ENCODE measurements around the gene PSAPL1.

PSAPL1 gene

GRCh38 chr4:7418131-7418943 is 16.4 kb downstream of the PSAPL1 start:
- no peak for DNase-seq

GRCh38 chr4:7417639-7418038 is 17.1 kb downstream of the PSAPL1 start:
- no peak for DNase-seq

- DNase-seq: no peak
Measured at GRCh38 chr4:7416745-7417432, 17.8 kb downstream of the PSAPL1 start.

DNA sequence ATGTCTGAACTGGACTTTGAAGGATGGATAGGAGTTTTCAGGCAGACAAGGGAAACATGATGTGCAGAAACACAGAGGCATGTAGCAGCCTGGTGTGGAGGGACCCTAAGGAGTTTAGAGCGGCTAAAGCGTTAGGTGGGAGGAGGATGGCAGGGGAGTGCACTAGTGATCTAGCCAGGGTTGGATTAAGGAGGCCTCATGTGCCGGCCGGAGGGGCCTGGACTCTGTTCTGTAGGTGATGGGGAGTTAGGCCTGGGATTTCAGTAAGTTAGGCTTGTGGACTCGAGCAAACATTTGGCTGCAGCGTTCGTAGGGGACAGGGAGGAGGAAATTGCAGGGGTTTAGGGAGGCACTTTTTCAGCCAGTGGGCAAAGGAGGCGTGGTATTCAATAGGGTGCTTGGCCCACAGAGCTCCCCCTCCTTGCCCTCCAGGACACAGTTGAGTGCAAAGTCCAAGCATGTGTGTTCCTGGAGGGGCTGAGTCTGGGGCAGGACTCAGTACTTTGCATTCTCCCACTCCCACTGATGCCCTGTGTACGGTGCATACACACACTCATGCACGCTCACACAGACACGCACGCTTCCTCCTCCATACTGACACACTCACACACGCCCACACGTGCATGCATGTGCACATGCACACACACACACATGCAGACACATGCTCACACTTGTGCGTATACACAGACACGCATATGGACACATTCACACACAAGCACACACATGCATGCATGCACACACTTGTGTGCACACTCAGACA is 18.6 kb downstream of the PSAPL1 start:
- DNase-seq: no peak

- DNase-seq: no peak
Measured at GRCh38 chr4:7414736-7415510, 19.8 kb downstream of the PSAPL1 start.

DNA sequence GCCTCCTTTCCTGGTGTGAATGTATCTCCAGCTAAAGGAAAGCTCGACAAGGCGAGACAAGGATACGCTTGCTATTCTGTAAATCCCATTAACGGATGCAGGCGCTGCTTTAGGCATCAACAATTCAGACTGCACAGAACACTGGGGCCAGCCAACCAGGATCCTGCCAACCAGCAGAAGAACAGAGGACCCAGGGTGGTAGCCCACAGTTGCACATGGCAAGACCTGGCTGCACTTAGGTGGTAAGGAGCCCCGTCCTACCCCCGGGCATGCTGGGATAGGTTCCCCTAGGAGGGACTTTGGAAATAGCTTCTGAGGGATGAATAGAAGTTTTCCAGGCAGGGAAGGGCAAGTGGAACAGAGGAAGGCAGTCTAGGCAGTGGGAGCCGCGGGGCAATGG is 20.7 kb downstream of the PSAPL1 start:
- no peak for DNase-seq

DNA sequence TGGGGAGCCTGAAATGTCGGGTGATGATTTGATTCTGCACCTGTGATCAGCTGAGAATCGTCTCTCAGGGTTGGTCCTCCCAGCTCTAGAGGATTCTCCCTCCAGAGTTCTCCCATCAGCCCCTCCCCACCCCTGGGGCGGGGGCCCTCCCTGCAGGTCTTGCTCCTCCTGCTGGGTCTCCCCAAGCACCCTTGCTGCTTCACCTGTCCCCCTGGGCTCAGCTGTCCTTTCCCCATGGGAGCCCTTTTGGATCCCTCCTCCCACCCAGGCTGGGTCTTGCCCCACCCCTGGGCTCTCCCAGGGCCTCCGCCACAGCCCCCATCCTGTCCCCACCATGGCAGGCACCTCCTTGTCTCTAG is 22.2 kb downstream of the PSAPL1 start:
- no peak for DNase-seq

DNA sequence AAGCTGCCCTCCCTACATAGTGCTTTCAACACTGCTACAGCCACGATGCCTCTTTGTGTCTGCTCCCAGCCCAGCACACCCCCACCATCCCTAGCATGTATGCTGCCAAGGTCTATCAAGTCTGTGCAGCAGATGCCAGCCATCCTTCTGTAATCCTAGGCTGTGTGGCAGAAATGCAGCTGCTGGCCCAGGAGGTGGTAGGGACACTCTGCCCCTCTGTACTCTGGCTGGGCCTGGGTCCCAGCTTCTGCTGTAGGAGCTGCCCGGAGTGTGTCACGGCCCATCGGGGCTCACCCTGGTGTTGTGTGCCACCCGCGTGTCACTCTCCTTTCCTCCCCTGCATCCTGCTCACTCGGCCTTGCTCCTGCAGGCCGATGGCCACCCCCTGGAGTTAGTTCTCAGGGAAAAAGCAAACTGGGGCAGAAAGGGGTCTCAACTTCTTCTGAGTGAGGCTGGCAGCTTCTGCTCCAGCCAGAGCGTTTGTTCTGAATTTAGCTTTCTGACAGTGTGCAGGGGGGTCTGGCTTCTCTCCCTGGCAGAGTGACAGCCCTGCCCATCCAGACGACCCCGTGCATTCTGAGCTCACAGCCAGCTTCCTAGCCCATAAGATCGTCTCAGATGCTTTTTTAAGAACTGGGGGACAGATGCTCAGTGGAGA is 22.7 kb downstream of the PSAPL1 start:
- DNase-seq: no peak

GRCh38 chr4:7411491-7411890 is 23.2 kb downstream of the PSAPL1 start:
- DNase-seq: no peak

DNA sequence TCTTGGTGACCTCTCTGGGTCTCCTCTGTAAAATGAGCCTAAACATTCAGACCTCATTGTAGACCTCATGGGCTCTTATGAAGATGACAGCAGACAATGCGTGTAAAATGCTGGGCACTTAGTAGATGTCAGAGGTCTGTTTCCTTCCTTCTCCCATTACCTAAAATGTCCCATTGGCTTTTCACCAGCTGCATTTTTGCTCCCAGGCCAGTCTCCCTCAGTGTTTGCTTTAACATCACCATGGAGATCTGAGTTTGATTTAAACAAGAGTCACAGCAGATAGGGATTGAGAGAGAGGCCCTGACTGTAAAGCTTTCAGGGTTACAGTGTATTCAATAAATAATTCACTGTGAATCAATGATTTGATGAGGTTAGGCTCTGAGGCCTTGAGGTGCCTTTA is 24.3 kb downstream of the PSAPL1 start:
- DNase-seq: no peak

GRCh38 chr4:7408166-7408565 is 26.6 kb downstream of the PSAPL1 start:
- no peak for DNase-seq

GRCh38 chr4:7403001-7403400 is 31.7 kb downstream of the PSAPL1 start:
- no peak for DNase-seq

DNA sequence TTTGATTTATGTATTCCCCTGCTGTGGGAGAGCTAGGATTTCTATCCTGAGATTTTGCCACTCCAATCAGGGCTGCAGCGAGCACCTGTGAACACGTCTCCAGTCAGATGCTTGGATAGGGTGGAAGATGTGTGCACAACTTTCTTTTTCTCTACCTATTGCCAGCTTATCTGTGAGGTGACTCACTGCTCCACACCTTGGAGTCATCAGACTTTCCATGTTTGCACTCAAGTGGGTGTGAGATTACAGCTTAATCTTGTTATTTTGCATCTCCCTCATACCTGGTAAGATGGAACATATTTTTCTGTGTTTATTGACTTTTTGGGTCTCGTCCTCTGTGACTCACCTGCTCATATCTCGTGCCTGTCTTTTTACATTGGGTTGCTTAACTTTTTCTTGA is 32.2 kb downstream of the PSAPL1 start:
- DNase-seq: no peak

DNA sequence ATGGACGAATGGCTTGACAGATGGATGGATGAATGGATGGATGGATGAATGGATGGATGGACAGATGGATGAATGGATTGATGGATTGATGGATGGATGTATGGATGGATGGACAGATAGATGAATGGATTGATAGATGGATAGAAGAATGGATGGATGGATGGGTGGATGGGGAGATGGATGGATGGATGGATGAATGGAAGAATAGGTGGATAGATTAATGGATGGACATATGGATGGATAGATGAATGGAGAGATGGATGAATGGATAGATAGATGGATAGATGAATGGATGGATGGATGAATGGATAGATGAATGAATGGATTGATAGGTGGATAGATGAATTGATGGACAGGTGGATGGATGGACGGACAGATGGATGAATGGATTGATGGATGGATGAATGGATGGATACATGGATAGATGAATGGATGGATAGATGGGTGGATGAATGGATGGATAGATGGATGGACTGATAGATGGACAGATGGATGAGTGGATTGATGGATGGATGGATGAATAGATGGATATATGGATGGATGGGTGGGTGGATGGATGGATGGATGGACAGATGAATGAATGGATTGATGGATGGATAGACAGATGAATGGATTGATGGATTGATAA is 33.9 kb downstream of the PSAPL1 start:
- DNase-seq: no peak

- no peak for DNase-seq
Measured at GRCh38 chr4:7399440-7400234, 35.1 kb downstream of the PSAPL1 start.

- DNase-seq: no peak
Measured at GRCh38 chr4:7398788-7399439, 35.8 kb downstream of the PSAPL1 start.

GRCh38 chr4:7398104-7398423 is 36.7 kb downstream of the PSAPL1 start:
- DNase-seq: no peak

- no peak for DNase-seq
Measured at GRCh38 chr4:7397206-7398103, 37.3 kb downstream of the PSAPL1 start.

GRCh38 chr4:7396186-7396910 is 38.4 kb downstream of the PSAPL1 start:
- DNase-seq: no peak

All from suppressor macrophage treated with lipopolysaccharide for 4 hours (primary cell).